ENCODE results near the gene POLR1E.

DNA sequence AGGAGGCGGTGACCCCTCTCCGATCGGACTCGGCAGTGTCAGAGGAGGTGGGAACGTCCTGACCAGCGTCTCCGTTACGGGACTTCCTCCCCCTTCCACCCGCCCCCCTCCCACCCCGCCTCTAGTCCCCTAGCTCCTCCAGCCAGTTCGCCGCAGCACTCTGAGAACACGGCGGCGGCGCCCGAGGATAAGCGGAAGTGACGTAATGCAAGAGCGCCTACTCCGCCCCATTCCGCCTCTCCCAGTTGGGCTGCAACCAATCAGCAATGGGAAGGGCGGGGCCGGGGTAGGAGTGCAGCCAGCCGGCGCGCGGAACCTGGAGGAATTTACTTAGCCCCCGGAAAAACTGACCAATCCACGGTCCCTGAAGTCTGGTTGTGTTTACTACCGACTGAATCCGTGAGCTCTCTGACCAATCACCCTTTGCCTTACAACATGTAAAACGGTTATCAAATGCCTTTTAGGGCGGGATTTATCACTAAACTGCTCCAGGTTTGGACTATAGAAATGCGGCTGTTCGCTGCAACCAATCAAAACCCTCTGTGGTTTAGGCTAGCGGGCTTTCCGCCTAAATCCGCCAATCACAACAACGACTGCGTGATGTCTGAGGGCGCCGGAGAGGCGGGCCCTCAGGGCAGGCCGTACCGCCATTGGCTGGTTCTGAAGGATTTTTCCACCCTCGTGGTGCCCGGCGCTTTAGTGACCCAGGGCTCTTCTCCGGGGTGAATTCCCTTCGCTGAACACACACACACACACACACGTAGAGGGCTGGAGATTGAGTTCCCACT is 20.3 kb upstream of the POLR1E start, which contains the start of gene ZBTB5:
- TF ChIP-seq, protein P1, sequence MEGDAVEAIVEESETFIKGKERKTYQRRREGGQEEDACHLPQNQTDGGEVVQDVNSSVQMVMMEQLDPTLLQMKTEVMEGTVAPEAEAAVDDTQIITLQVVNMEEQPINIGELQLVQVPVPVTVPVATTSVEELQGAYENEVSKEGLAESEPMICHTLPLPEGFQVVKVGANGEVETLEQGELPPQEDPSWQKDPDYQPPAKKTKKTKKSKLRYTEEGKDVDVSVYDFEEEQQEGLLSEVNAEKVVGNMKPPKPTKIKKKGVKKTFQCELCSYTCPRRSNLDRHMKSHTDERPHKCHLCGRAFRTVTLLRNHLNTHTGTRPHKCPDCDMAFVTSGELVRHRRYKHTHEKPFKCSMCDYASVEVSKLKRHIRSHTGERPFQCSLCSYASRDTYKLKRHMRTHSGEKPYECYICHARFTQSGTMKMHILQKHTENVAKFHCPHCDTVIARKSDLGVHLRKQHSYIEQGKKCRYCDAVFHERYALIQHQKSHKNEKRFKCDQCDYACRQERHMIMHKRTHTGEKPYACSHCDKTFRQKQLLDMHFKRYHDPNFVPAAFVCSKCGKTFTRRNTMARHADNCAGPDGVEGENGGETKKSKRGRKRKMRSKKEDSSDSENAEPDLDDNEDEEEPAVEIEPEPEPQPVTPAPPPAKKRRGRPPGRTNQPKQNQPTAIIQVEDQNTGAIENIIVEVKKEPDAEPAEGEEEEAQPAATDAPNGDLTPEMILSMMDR (IDR thresholded peaks at IDR 0.05): no peak
- no peak for TF ChIP-seq POLR2A (IDR thresholded peaks at IDR 0.05)
